SK-N-SH treated with all-trans-retinoic acid at 6 μM for 48 hours (cell line): Measurements from ENCODE around the gene LMBR1.

ENCODE experiments used
- ATAC-seq: fragments of 200-7000 bp; cut with Tn5 transposase; 3 replicates; pipeline ENCODE4 v1.9.1; 2020; ENCODE audit warnings: mild to moderate bottlenecking, moderate library complexity
- ARNTL ChIP-seq: fragments of 450-650 bp; formaldehyde crosslinking; IDR thresholded peaks from 2 replicates; pipeline ENCODE4 v1.5.0; 2020; ENCODE audit warnings: low read depth, mild to moderate bottlenecking, moderate library complexity, borderline replicate concordance
- BACH2 ChIP-seq: fragments of 250-450 bp; sonication (Bioruptor Pico); IDR thresholded peaks from 2 replicates; pipeline ENCODE4 v1.9.0; 2021; ENCODE audit warnings: mild to moderate bottlenecking, borderline replicate concordance
- CREB5 ChIP-seq: fragments of 250-450 bp; sonication (Bioruptor Pico); IDR thresholded peaks from 2 replicates; pipeline ENCODE4 v1.5.1; 2020; ENCODE audit warnings: low read depth, mild to moderate bottlenecking, moderate library complexity
- CSDC2 ChIP-seq: fragments of 250-450 bp; sonication (Bioruptor Pico); IDR thresholded peaks from 2 replicates; pipeline ENCODE4 v1.5.0; 2020; ENCODE audit warnings: mild to moderate bottlenecking, moderate library complexity
- ESRRG ChIP-seq: fragments of 250-450 bp; sonication (Bioruptor Pico); IDR thresholded peaks from 2 replicates; pipeline ENCODE4 v1.6.1; 2021; ENCODE audit warnings: mild to moderate bottlenecking
- GLIS3 ChIP-seq: fragments of 250-450 bp; sonication (Bioruptor Pico); IDR thresholded peaks from 2 replicates; pipeline ENCODE4 v1.5.0; 2020; ENCODE audit warnings: mild to moderate bottlenecking, moderate library complexity
- OSR1 ChIP-seq: fragments of 250-450 bp; sonication (Bioruptor Pico); IDR thresholded peaks from 2 replicates; pipeline ENCODE4 v1.8.0; 2022; ENCODE audit warnings: moderate library complexity, mild to moderate bottlenecking, inconsistent platforms
- PPARA ChIP-seq: fragments of 250-450 bp; sonication (Bioruptor Pico); IDR thresholded peaks from 2 replicates; pipeline ENCODE4 v1.5.0; 2020; ENCODE audit warnings: mild to moderate bottlenecking, borderline replicate concordance
- SNAI2 ChIP-seq: fragments of 250-450 bp; sonication (Bioruptor Pico); IDR thresholded peaks from 2 replicates; pipeline ENCODE4 v1.5.0; 2020; ENCODE audit warnings: mild to moderate bottlenecking, moderate library complexity
- TOX ChIP-seq: fragments of 250-450 bp; sonication (Bioruptor Pico); IDR thresholded peaks from 2 replicates; pipeline ENCODE4 v1.8.0; 2021; ENCODE audit warnings: mild to moderate bottlenecking, moderate library complexity, borderline replicate concordance
- ZC3H10 ChIP-seq: fragments of 250-450 bp; sonication (Bioruptor Pico); IDR thresholded peaks from 2 replicates; pipeline ENCODE4 v1.5.1; 2021; ENCODE audit warnings: mild to moderate bottlenecking, moderate library complexity
- ZFP3 ChIP-seq: fragments of 250-450 bp; sonication (Bioruptor Pico); IDR thresholded peaks from 2 replicates; pipeline ENCODE4 v1.5.0; 2020; ENCODE audit warnings: mild to moderate bottlenecking, moderate library complexity
- ZNF565 ChIP-seq: fragments of 450-650 bp; formaldehyde crosslinking; conservative IDR thresholded peaks from 2 replicates; pipeline ENCODE4 v1.5.0; 2020; ENCODE audit warnings: low read depth, mild to moderate bottlenecking, moderate library complexity
- ZNF70 ChIP-seq: fragments of 450-650 bp; formaldehyde crosslinking; IDR thresholded peaks from 2 replicates; pipeline ENCODE4 v1.5.0; 2020; ENCODE audit warnings: mild to moderate bottlenecking, moderate library complexity
- ZNF8 ChIP-seq: fragments of 450-650 bp; formaldehyde crosslinking; IDR thresholded peaks from 2 replicates; pipeline ENCODE4 v1.5.0; 2020; ENCODE audit warnings: mild to moderate bottlenecking, moderate library complexity
- TF ChIP-seq, protein P1 (sequence below): fragments of 250-450 bp; sonication (Bioruptor Pico); IDR thresholded peaks from 2 replicates; pipeline ENCODE4 v1.8.0; 2021; ENCODE audit warnings: low read depth, mild to moderate bottlenecking, moderate library complexity, borderline replicate concordance
- TF ChIP-seq, protein P2 (sequence below): fragments of 250-450 bp; sonication (Bioruptor Pico); IDR thresholded peaks from 2 replicates; pipeline ENCODE4 v1.8.0; 2020; ENCODE audit warnings: mild to moderate bottlenecking, moderate library complexity, borderline replicate concordance
- TF ChIP-seq, protein P3 (sequence below): fragments of 250-450 bp; sonication (Bioruptor Pico); IDR thresholded peaks from 2 replicates; pipeline ENCODE4 v1.5.0; 2020; ENCODE audit warnings: mild to moderate bottlenecking, moderate library complexity

The LMBR1 gene

DNA sequence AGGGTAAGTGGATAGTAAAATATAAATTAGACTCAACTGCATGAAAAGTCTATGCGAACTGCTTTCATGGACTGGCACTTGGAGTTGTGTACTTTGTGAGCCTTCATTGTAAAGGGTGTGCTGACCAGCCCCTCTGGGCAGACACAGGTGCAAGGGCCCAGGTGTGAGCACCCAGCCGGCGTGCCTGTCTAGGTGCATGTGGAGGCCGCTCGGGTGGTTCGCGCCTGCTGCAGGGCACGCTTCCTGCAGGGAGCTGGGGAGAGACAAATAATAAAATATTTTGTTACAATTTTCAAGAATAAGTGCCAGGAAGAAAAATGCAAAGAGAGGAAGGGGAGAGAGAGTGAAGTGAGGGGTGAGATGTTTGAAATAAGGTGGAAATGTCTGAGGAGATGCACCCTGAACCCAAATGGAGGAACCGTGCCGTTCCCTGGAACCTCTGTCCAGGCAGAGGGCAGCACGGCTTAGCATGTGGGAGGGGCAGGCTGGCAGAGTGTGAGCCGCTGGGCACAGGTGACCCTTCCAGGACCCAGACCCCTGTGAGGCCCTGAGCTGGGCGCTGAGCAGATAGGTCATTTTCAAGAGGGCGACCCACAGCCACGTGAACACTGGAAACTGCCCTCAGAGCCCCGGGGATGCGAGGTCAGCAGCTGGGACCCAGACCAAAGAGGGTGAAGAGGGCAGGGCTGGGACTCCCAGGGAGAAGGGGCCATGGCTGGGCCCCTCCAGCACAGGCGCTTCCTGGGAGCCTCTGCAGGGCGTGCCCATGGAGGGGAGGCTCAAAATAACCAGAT is 223.8 kb downstream of the LMBR1 start:
- no peak for ATAC-seq
- TF ChIP-seq, protein P1, sequence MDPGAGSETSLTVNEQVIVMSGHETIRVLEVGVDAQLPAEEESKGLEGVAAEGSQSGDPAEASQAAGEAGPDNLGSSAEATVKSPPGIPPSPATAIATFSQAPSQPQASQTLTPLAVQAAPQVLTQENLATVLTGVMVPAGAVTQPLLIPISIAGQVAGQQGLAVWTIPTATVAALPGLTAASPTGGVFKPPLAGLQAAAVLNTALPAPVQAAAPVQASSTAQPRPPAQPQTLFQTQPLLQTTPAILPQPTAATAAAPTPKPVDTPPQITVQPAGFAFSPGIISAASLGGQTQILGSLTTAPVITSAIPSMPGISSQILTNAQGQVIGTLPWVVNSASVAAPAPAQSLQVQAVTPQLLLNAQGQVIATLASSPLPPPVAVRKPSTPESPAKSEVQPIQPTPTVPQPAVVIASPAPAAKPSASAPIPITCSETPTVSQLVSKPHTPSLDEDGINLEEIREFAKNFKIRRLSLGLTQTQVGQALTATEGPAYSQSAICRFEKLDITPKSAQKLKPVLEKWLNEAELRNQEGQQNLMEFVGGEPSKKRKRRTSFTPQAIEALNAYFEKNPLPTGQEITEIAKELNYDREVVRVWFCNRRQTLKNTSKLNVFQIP (CRISPR knock-in tag): no peak
- TF ChIP-seq PPARA: no peak
- TF ChIP-seq CREB5 (CRISPR knock-in tag): no peak
- TF ChIP-seq CSDC2 (CRISPR knock-in tag): no peak
- TF ChIP-seq, protein P2, sequence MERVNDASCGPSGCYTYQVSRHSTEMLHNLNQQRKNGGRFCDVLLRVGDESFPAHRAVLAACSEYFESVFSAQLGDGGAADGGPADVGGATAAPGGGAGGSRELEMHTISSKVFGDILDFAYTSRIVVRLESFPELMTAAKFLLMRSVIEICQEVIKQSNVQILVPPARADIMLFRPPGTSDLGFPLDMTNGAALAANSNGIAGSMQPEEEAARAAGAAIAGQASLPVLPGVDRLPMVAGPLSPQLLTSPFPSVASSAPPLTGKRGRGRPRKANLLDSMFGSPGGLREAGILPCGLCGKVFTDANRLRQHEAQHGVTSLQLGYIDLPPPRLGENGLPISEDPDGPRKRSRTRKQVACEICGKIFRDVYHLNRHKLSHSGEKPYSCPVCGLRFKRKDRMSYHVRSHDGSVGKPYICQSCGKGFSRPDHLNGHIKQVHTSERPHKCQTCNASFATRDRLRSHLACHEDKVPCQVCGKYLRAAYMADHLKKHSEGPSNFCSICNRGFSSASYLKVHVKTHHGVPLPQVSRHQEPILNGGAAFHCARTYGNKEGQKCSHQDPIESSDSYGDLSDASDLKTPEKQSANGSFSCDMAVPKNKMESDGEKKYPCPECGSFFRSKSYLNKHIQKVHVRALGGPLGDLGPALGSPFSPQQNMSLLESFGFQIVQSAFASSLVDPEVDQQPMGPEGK (CRISPR knock-in tag): no peak
- TF ChIP-seq ZC3H10 (CRISPR knock-in tag): no peak
- TF ChIP-seq ZFP3: no peak
- TF ChIP-seq GLIS3 (CRISPR knock-in tag): no peak
- no peak for TF ChIP-seq SNAI2 (CRISPR knock-in tag)
- TF ChIP-seq OSR1 (CRISPR knock-in tag): no peak

- no peak for TF ChIP-seq ESRRG (CRISPR knock-in tag)
- no peak for TF ChIP-seq ZNF8
- no peak for TF ChIP-seq OSR1 (CRISPR knock-in tag)
- TF ChIP-seq TOX (CRISPR knock-in tag): no peak
- TF ChIP-seq, protein P2 (CRISPR knock-in tag): no peak
- no peak for TF ChIP-seq CREB5 (CRISPR knock-in tag)
- no peak for TF ChIP-seq ZNF565 (CRISPR knock-in tag)
- no peak for TF ChIP-seq ZFP3
- no peak for TF ChIP-seq PPARA
- no peak for ATAC-seq
These were observed 224.7 kb downstream of the LMBR1 start for GRCh38 chr7:156668130-156668741.

DNA sequence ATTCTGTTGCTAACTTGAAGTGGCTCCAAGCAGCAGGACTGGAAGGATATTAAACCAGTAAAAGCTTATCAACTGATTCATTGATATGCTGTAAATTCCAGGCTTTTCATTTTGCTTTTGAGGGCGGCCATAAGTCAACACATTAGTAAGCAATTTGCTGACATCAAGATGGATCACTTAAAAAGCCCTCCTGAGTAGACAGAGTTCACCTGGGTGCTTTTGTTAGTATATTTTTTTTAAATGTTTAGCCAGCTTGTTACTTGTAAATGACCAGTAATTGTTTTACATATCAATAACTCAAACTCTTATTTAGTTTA is 225.9 kb downstream of the LMBR1 start:
- no peak for ATAC-seq
- TF ChIP-seq BACH2 (no peak), SNAI2 (CRISPR knock-in tag) (no peak), GLIS3 (CRISPR knock-in tag) (no peak), PPARA (no peak), TOX (CRISPR knock-in tag) (no peak), ZNF8 (no peak), CREB5 (CRISPR knock-in tag) (no peak), ESRRG (CRISPR knock-in tag) (no peak), CSDC2 (CRISPR knock-in tag) (no peak), ARNTL (CRISPR knock-in tag) (no peak), ZNF70 (CRISPR knock-in tag) (no peak), ZFP3 (no peak)
- TF ChIP-seq, protein P3, sequence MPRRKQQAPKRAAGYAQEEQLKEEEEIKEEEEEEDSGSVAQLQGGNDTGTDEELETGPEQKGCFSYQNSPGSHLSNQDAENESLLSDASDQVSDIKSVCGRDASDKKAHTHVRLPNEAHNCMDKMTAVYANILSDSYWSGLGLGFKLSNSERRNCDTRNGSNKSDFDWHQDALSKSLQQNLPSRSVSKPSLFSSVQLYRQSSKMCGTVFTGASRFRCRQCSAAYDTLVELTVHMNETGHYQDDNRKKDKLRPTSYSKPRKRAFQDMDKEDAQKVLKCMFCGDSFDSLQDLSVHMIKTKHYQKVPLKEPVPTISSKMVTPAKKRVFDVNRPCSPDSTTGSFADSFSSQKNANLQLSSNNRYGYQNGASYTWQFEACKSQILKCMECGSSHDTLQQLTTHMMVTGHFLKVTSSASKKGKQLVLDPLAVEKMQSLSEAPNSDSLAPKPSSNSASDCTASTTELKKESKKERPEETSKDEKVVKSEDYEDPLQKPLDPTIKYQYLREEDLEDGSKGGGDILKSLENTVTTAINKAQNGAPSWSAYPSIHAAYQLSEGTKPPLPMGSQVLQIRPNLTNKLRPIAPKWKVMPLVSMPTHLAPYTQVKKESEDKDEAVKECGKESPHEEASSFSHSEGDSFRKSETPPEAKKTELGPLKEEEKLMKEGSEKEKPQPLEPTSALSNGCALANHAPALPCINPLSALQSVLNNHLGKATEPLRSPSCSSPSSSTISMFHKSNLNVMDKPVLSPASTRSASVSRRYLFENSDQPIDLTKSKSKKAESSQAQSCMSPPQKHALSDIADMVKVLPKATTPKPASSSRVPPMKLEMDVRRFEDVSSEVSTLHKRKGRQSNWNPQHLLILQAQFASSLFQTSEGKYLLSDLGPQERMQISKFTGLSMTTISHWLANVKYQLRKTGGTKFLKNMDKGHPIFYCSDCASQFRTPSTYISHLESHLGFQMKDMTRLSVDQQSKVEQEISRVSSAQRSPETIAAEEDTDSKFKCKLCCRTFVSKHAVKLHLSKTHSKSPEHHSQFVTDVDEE (CRISPR knock-in tag): no peak
